Endothelial cell of umbilical vein (primary cell): ENCODE results near the gene BTBD2. TPM values are rescaled to one million over a fixed set of nuclear protein-coding genes. Genes with fewer than 3 reads are reported as not detected.

Experiments used
- BruUV-seq: library from RNA; stranded (reverse); fragments of 400-500 nt; replicated peaks from 2 replicates; lab custom pipeline; 2021; lab: Mats Ljungman, UMichigan
- CTCF ChIA-PET: fragments of 300-600, 350-600 bp; sonication (Branson Sonifier 250); formaldehyde crosslinking; loops from one replicate; lab custom pipeline; 2021; ENCODE audit warnings: antibody characterized with exemption, inconsistent platforms; lab: Charles Lee
- POLR2A ChIA-PET: fragments of 300-600, 350-600 bp; sonication (Branson Sonifier 250); formaldehyde crosslinking; loops from one replicate; lab custom pipeline; 2021; ENCODE audit warnings: antibody characterized with exemption, inconsistent platforms; lab: Charles Lee
- DNase-seq: peaks from one replicate; pipeline ENCODE4 v3.0.0-alpha.2; 2011; ENCODE audit warnings: low read depth, low spot score
- FAIRE-seq: peaks from 2 replicates; lab custom pipeline; 2011; peaks lifted over from hg19 to GRCh38; lab: Jason Lieb, UNC
- H2AFZ ChIP-seq: 2 replicates; pipeline ENCODE4 v1.6.0; 2012; ENCODE audit warnings: low read depth, low read length, control low read depth, inconsistent platforms
- H3K27ac ChIP-seq: 2 replicates; pipeline ENCODE4 v1.5.1; 2011; ENCODE audit warnings: low read depth, mild to moderate bottlenecking, control low read depth, low read length, moderate library complexity; ENCODE audit not compliant: insufficient read depth
- H3K27me3 ChIP-seq, 2 experiments: 2 replicates each; pipeline versions ENCODE4 v1.6.0 to v1.6.1; 2011; ENCODE audit warnings: low read length in 2 of 2, mixed read lengths in 1 of 2; ENCODE audit not compliant: control insufficient read depth in 2 of 2, insufficient read depth in 2 of 2
- H3K36me3 ChIP-seq, 2 experiments: 2 replicates in 1 of 2; 3 replicates in 1 of 2; pipeline ENCODE4 v1.5.1; 2011; ENCODE audit warnings: low read length in 2 of 2, mild to moderate bottlenecking in 1 of 2, moderate library complexity in 1 of 2; ENCODE audit not compliant: control insufficient read depth in 2 of 2, insufficient read depth in 2 of 2; ENCODE audit errors: extremely low read depth in 1 of 2
- H3K4me1 ChIP-seq: 3 replicates; pipeline ENCODE4 v1.5.1; 2011; ENCODE audit warnings: mild to moderate bottlenecking, low read length; ENCODE audit not compliant: control insufficient read depth, insufficient read depth; ENCODE audit errors: extremely low read depth
- H3K4me2 ChIP-seq: 2 replicates; pipeline ENCODE4 v1.6.1; 2011; ENCODE audit warnings: low read length, control low read depth, mixed read lengths; ENCODE audit not compliant: insufficient read depth
- H3K4me3 ChIP-seq, 3 experiments: fragments of 200-600 bp in 1 of 3; sonication (generic), shearing (Covaris generic) in 1 of 3; replicated peaks in 1 of 3; 2 replicates each; pipeline ENCODE4 v1.5.1; 2011 to 2016; ENCODE audit warnings: control low read depth in 3 of 3, low read length in 3 of 3, mild to moderate bottlenecking in 2 of 3, inconsistent platforms in 1 of 3, low read depth in 1 of 3, moderate library complexity in 1 of 3; ENCODE audit not compliant: insufficient read depth in 1 of 3
- H3K79me2 ChIP-seq: 2 replicates; pipeline ENCODE4 v1.6.0; 2012; ENCODE audit warnings: low read length, inconsistent platforms; ENCODE audit not compliant: control insufficient read depth, insufficient read depth
- H3K9ac ChIP-seq: replicated peaks from 2 replicates; pipeline ENCODE3; 2011; ENCODE audit warnings: low read length, control low read depth; ENCODE audit not compliant: insufficient read depth; ENCODE audit errors: extremely low read depth
- H3K9me1 ChIP-seq: replicated peaks from 3 replicates; pipeline ENCODE4 v1.6.0; 2011; ENCODE audit warnings: mild to moderate bottlenecking, low read length; ENCODE audit not compliant: control insufficient read depth, insufficient read depth; ENCODE audit errors: extremely low read depth
- H3K9me3 ChIP-seq: replicated peaks from 2 replicates; pipeline ENCODE4 v1.5.1; 2012; ENCODE audit warnings: low read length, inconsistent platforms; ENCODE audit not compliant: control insufficient read depth, insufficient read depth
- H4K20me1 ChIP-seq: replicated peaks from 2 replicates; pipeline ENCODE3; 2011; ENCODE audit warnings: mild to moderate bottlenecking, low read length; ENCODE audit not compliant: control insufficient read depth, insufficient read depth; ENCODE audit errors: extremely low read depth
- CTCF ChIP-seq, 2 donors: IDR thresholded peaks; 1 replicate in 1 of 2; 2 replicates in 1 of 2; pipeline ENCODE4 v1.5.1; 2011; ENCODE audit warnings: low read length in 2 of 2, mild to moderate bottlenecking in 2 of 2, moderate library complexity in 2 of 2, control low read depth in 1 of 2, inconsistent platforms in 1 of 2, low read depth in 1 of 2; ENCODE audit not compliant: insufficient read depth in 1 of 2; ENCODE audit errors: extremely low read depth in 1 of 2
- EZH2 ChIP-seq: IDR thresholded peaks from 2 replicates; pipeline ENCODE4 v1.6.1; 2012; ENCODE audit warnings: borderline replicate concordance, low read depth, mild to moderate bottlenecking, moderate library complexity, low read length, inconsistent platforms; ENCODE audit not compliant: severe bottlenecking
- GATA2 ChIP-seq: IDR thresholded peaks from 2 replicates; pipeline ENCODE4 v1.7.0; 2011; ENCODE audit warnings: low read depth, mild to moderate bottlenecking, moderate library complexity, mixed read lengths, low read length; ENCODE audit not compliant: insufficient read length, insufficient read depth
- MAX ChIP-seq: IDR thresholded peaks from 2 replicates; pipeline ENCODE4 v1.6.1; 2011; ENCODE audit not compliant: insufficient read depth, insufficient read length
- MYC ChIP-seq: IDR thresholded peaks from one replicate; pipeline ENCODE4 v1.6.1; 2011; ENCODE audit warnings: mild to moderate bottlenecking, low read depth, low read length
- POLR2AphosphoS5 ChIP-seq: IDR thresholded peaks from 2 replicates; pipeline ENCODE4 v1.6.1; 2012; ENCODE audit warnings: low read depth, mild to moderate bottlenecking, control low read depth, low read length, moderate library complexity; ENCODE audit not compliant: insufficient read depth
- dilution Hi-C: fragments of 300-500 bp; cut with MboI; formaldehyde crosslinking; loops from one replicate; pipeline ENCODE4 v1.15.0; 2019; ENCODE audit warnings: low sequenced_read_pairs; ENCODE audit not compliant: extremely low pct_ligation_motif_present
- intact Hi-C: fragments of 100-400 bp; cut with micrococcal nuclease; formaldehyde crosslinking; loops from one replicate; pipeline ENCODE4 v1.10.0; 2022
- polyA plus RNA-seq, 4 experiments: library from polyadenylated mRNA; depleted of rRNA in 3 of 4; stranded (reverse) in 3 of 4; unstranded in 1 of 4; fragments of >200 nt; gene quantifications; 2 replicates each; pipeline versions ENCODE4 v1.2.1 to v1.2.3, GENCODE V29; 2011 to 2012; ENCODE audit warnings: missing spikeins in 1 of 4
- total RNA-seq: library from RNA; stranded (reverse); gene quantifications from 2 replicates; pipeline ENCODE4 v1.2.3, GENCODE V29; 2021

BTBD2 gene
- total and polyA plus RNA-seq, 2 donors (not counting 3 experiments of a cell fraction or from before 2014, with no cell fraction given): 59.2 to 78.2 TPM

- Histone ChIP-seq H3K9me3 (no peaks in the 10 kb centered on the region), H3K36me3 (no peaks in the 10 kb centered on the region), H3K4me2 (no peak overlapping the region), H3K79me2 (peaks cover 9% of the 10 kb centered on the region), H4K20me1 (no peaks in the 10 kb centered on the region), H3K4me1 (peaks cover 17% of the 10 kb centered on the region), H2AFZ (no peak overlapping the region), H3K9ac (no peak overlapping the region), H3K9me1 (no peaks in the 10 kb centered on the region), H3K27me3 (no peaks in the 10 kb centered on the region), H3K4me3 (no peak overlapping the region), H3K27ac (no peak overlapping the region)
- CTCF ChIA-PET: interaction anchor here (0.7 to 3.2 kb wide), 2 partner anchors 8 to 15 kb away, joined by 3 to 17 read pairs; no protein-coding TSS in a partner anchor
- intact Hi-C loops: no loop called here
- FAIRE-seq: no peak
- POLR2A ChIA-PET: no interaction called here
- no TSS peak for BruUV-seq
- dilution Hi-C loops: no loop called here
- DNase-seq: no peak
- TF ChIP-seq GATA2 (no peak), EZH2 (no peak), CTCF (IDR thresholded peaks at IDR 0.05; ENCODE audit: extremely low read depth in 1 of 2, insufficient read depth in 1 of 2, low read depth in 1 of 2, low read length in 2 of 2) (no peak), POLR2AphosphoS5 (no peak), MYC (no peak), MAX (no peak)
Observed at GRCh38 chr19:2054763-2055162, 39.2 kb upstream of the BTBD2 start.
